ENCODE measurements around the gene BORA. TPM values are rescaled to one million over a fixed set of nuclear protein-coding genes. Genes with fewer than 3 reads are reported as not detected.

BORA gene
- total RNA-seq, 1 experiment from 2014 or later: 19.5 TPM

DNA sequence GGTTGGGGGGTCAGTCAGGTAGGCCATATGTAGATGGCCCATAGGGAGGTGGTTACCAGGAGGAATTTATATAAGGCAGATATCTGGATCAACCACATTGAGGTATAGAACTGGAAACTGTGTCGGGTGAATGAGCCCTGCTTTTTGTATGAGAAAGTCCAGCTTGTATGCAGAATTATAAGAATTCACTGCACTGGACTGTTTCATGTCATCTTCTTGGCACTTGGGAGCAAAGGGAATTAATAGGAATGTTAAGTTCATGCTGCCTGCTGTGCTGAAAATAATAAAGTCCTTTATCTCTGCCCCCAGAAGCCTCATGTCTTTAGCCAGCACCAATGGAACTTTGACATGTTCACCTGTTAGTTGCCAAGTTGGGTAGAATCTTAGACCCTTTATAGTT is 12.3 kb downstream of the BORA start:
- DNase-seq: no peak
- Histone ChIP-seq H2AFZ (no peak overlapping the region), H4K20me1 (ENCODE audit: insufficient read depth) (peaks cover 10% of the 10 kb centered on the region), H3K9me3 (ENCODE audit: insufficient read depth, low read depth) (no peaks in the 10 kb centered on the region), H3K27me3 (ENCODE audit: insufficient read depth, low read depth) (no peaks in the 10 kb centered on the region), H3K27ac (no peak overlapping the region), H3F3A (ENCODE audit: insufficient read depth, low read depth) (no peaks in the 10 kb centered on the region), H3K9me2 (ENCODE audit: insufficient read depth) (no peaks in the 10 kb centered on the region), H3K79me2 (ENCODE audit: low read depth) (0 out of 2 replicates have a peak, but pooled peaks cover 10% of the 10 kb centered on the region), H3K36me3 (ENCODE audit: low read depth) (peaks cover 25% of the 10 kb centered on the region), H3K4me2 (no peak overlapping the region), H3K4me1 (replicated peaks; ENCODE audit: insufficient read depth) (no peaks in the 10 kb centered on the region), H3K4me3 (no peak overlapping the region)
- TF ChIP-seq, protein P1, sequence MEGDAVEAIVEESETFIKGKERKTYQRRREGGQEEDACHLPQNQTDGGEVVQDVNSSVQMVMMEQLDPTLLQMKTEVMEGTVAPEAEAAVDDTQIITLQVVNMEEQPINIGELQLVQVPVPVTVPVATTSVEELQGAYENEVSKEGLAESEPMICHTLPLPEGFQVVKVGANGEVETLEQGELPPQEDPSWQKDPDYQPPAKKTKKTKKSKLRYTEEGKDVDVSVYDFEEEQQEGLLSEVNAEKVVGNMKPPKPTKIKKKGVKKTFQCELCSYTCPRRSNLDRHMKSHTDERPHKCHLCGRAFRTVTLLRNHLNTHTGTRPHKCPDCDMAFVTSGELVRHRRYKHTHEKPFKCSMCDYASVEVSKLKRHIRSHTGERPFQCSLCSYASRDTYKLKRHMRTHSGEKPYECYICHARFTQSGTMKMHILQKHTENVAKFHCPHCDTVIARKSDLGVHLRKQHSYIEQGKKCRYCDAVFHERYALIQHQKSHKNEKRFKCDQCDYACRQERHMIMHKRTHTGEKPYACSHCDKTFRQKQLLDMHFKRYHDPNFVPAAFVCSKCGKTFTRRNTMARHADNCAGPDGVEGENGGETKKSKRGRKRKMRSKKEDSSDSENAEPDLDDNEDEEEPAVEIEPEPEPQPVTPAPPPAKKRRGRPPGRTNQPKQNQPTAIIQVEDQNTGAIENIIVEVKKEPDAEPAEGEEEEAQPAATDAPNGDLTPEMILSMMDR (conservative IDR thresholded peaks at IDR 0.05): no peak
- no peak for TF ChIP-seq EZH2 (IDR thresholded peaks at IDR 0.05; ENCODE audit: low read depth)
- intact Hi-C loops (cut with micrococcal nuclease; ENCODE audit: unreplicated experiment): no loop called here
- no TSS peak for BruUV-seq (replicated peaks)
- POLR2A ChIA-PET (ENCODE audit: unreplicated experiment): no interaction called here
- CTCF ChIA-PET: no interaction called here

DNA sequence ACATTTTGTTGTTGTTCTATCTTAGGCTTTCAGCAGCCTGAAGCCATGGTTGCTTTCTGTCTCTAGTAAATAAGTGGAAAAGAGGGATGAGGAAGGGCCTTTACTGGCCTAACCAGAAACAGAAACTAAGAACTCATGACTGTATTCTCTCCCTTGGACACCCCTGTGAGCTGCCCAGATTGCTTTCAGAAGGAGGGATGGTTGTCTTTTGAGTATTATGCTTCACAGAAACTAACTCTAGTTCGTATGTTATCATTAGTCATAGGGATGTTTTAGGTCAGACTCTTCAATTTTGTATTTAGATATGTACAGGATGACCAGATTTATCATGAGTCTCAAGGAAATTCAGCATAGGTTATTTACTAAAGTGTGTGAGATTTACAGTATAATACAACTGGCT is 17.5 kb downstream of the BORA start:
- H3K4me1 ChIP-seq (replicated peaks; ENCODE audit: insufficient read depth): no peaks in the 10 kb centered on the region
- H3K9me2 ChIP-seq (ENCODE audit: insufficient read depth): no peaks in the 10 kb centered on the region
- H3K27me3 ChIP-seq (ENCODE audit: insufficient read depth, low read depth): no peaks in the 10 kb centered on the region
- H3K4me2 ChIP-seq: no peak overlapping the region
- H3K4me3 ChIP-seq: no peak overlapping the region
- 0 out of 2 replicates have a peak, but pooled peaks cover 7% of the 10 kb centered on the region for H3K79me2 ChIP-seq (ENCODE audit: low read depth)
- H2AFZ ChIP-seq: no peak overlapping the region
- CTCF ChIA-PET: no interaction called here
- intact Hi-C loops (cut with micrococcal nuclease; ENCODE audit: unreplicated experiment): no loop called here
- DNase-seq: no peak
- no peaks in the 10 kb centered on the region for H3F3A ChIP-seq (ENCODE audit: insufficient read depth, low read depth)
- no peaks in the 10 kb centered on the region for H3K9me3 ChIP-seq (ENCODE audit: insufficient read depth, low read depth)
- H3K36me3 ChIP-seq (ENCODE audit: low read depth): peaks cover 45% of the 10 kb centered on the region
- H3K27ac ChIP-seq: no peak overlapping the region
- peaks cover 20% of the 10 kb centered on the region; the same call in 1 of the 2 replicates for H4K20me1 ChIP-seq (ENCODE audit: insufficient read depth)
- BruUV-seq (replicated peaks): no TSS peak
- TF ChIP-seq EZH2 (IDR thresholded peaks at IDR 0.05; ENCODE audit: low read depth): no peak
- TF ChIP-seq, protein P1 (conservative IDR thresholded peaks at IDR 0.05): no peak
- POLR2A ChIA-PET (ENCODE audit: unreplicated experiment): no interaction called here

DNA sequence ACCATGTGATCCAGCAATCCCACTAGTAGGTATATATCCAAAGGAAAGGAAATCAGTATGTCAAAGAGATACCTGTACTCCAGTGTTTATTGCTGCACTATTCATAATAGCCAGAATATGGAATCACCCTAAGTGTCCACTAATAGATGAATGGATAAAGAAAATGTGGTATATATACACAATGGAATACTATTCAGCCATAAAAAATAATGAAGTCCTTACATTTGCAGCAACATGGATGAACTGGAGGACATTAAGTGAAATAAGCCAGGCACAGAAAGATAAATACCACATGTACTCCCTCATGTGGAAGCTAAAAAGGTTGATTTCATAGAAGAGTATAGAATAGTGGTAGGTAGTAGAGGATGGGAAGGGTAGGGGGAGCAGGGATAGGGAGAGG is 23.5 kb downstream of the BORA start:
- no peak overlapping the region for H3K4me3 ChIP-seq
- peaks cover 44% of the 10 kb centered on the region for H3K36me3 ChIP-seq (ENCODE audit: low read depth)
- H3K79me2 ChIP-seq (ENCODE audit: low read depth): no peaks in the 10 kb centered on the region
- no peaks in the 10 kb centered on the region for H3K9me2 ChIP-seq (ENCODE audit: insufficient read depth)
- no TSS peak for BruUV-seq (replicated peaks)
- peaks cover 3% of the 10 kb centered on the region; the same call in 1 of the 2 replicates for H3F3A ChIP-seq (ENCODE audit: insufficient read depth, low read depth)
- no peak overlapping the region for H3K4me2 ChIP-seq
- no peaks in the 10 kb centered on the region for H3K9me3 ChIP-seq (ENCODE audit: insufficient read depth, low read depth)
- H3K27me3 ChIP-seq (ENCODE audit: insufficient read depth, low read depth): no peaks in the 10 kb centered on the region
- peaks cover 20% of the 10 kb centered on the region; the same call in 1 of the 2 replicates for H4K20me1 ChIP-seq (ENCODE audit: insufficient read depth)
- TF ChIP-seq, protein P1 (conservative IDR thresholded peaks at IDR 0.05): no peak
- no peak for TF ChIP-seq EZH2 (IDR thresholded peaks at IDR 0.05; ENCODE audit: low read depth)
- no peak overlapping the region for H3K27ac ChIP-seq
- no peak for DNase-seq
- no peak overlapping the region for H2AFZ ChIP-seq
- no peaks in the 10 kb centered on the region for H3K4me1 ChIP-seq (replicated peaks; ENCODE audit: insufficient read depth)
- intact Hi-C loops (cut with micrococcal nuclease; ENCODE audit: unreplicated experiment): no loop called here
- ChIA-PET CTCF (no interaction called here), POLR2A (ENCODE audit: unreplicated experiment) (no interaction called here)
